ENCODE measurements around the gene EN2.

GRCh38 chr7:155465761-155466141 is 7.8 kb downstream of the EN2 start:
- TF ChIP-seq CTCF (conservative IDR thresholded peaks at IDR 0.05; ENCODE audit: low read length) (no peak), EZH2phosphoT487 (IDR thresholded peaks at IDR 0.05; ENCODE audit: borderline replicate concordance, low read depth, low read length) (no peak)

All from OCI-LY7 (cell line).